DMS 273 treated with DMSO at 0.1 percent for 48 hours (cell line): ENCODE results near the gene PTPN1.
"Not testable (repeated sequence)": the region's sequence is repeated elsewhere in the genome, so short reads cannot be mapped to it uniquely, and the experiment has no call there.

Experiments used
- DNase-seq: peaks from one replicate; lab custom pipeline; 2025; lab: John Stamatoyannopoulos, UW

The PTPN1 gene

DNA sequence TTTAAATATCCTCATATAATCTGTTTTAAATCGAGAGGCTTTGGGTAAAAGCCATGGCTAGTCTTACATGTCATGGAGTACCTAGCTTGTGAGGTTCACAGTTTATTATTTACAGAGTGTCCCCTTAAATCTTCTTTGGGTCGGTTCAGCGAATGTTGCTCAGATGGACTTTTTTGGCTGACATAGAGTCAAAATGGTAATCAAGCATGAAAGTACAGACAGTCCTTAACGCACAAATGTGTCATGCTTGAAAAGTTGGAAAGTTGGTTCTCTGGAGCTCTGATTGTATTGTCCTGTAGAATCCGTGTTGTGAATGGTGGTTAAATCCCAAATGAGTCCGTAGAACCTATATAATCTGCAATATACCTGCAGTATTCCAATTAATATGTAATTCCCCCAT, 22.0 kb downstream of the PTPN1 start:
- no peak for DNase-seq

DNA sequence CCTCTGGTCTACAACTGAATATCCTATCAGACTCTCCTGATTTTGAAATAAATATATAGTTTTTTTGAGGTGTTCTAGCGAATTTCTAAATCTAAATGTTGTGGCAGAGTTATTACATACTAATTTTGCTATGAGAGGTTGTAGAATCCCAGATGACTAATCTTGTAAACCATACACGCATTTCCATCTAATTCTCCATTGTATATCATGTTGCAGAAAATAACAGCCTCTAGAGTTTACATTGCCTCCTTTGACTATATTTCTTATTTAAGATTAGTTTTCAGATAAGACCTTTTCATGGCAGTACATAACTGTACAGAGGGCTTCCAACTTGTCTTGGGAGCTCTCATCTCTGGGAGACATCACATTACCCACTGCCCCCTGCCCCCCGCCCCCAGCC, 22.9 kb downstream of the PTPN1 start:
- no peak for DNase-seq

DNA sequence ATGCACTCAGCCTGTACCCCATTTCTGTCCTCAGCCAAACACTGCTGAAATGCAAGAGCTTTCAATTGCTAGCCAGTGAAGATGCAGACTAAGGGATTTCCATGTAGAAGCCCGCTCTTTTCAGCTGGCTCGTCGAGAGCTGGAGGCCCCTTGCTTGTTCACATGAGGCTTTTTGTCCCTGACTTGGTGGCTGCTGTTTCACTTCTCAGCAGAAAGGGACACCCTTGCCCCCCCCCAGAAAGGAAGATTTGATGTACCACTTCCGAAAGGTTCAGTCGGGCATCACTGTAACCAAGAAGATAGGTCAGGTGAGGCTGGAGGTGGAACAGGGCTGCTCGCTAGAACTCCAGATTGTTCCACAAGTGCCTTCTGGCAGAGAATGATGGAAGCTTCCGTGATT, 23.3 kb downstream of the PTPN1 start:
- DNase-seq: no peak

DNA sequence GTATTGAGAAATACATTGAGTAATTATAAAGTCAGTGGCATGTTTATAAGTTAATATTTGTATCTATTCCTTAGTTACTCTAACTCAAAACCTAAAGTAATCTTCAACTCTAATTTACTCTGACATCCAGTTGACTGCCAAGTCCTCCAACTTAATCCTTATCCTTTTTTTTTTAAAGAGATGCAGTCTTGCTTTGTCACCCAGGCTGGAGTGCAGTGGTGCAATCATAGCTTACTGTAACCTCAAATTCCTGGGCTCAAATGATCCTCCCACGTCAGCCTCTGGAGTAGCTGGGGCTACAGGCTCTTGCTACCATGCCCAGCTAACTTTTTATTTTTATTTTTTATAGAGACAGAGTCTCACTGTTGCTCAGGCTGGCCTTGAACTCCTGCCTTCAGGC, 24.4 kb downstream of the PTPN1 start:
- no peak for DNase-seq

DNA sequence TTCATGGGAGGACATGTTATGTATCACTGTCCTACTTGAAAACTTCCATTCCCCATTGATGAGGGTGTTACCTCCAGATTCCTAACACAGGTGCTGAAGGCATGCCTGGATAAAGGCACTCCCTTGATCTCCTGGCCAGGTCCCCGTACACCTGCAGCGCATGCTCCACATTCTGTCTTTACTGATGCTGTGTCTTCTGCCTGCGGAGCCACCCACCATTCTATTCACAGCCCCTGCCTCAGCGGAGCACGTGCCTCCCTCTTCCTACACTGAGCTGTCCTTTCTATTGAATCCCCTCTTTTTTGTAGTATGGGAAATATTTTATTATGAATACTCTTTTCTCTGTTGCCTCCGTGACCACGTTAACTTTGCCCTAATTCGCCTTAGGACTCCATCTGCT, 25.0 kb downstream of the PTPN1 start:
- DNase-seq: no peak

DNA sequence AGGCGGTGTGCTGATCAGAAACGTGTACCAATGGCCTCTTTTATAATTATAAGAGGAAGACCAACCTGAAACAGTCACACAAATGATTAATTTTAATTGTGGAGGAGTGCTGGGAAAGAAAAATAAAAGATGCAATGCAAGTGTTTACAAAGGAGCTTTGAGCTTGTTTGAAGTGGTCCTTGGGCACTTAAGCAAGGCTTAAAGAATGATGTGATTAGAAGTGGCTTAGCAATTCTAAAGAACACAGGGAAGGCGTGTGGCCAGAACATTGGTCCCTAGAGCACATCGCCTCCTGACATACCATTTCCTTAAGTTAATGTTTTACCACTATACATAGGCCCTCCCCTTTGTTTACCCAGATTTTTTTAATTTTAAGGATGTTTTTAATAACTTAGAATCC, 26.1 kb downstream of the PTPN1 start:
- DNase-seq: no peak

DNA sequence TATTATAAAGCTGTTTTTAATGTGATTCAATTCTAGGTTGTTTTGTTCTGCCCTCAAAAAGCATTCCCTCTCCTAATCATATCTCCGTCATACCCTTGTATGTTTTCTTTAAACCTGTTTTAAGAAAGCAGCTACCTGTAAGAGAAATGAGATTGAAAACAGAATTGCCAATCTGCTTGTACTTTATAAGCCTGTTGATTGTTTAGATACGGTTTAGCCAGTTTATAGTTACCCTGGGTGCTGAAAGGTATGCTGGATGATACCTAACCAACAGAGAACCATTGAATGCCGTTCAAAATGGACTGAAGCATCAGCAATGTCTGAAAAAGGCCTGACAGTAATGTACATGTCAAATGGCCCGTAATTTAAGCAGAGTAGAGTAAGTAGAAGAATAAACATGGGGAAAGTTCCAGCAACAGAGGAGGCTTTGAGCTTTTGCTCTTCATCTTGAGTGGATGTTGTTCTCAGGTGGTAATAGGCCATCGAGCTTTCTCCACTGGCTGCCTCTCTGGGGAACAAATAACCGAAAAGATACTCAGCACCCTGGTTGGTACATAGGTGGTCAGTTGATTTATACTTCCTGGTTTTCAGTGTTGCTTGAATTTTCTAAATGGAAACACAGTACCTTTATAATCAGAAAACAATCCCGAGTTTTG, 27.5 kb downstream of the PTPN1 start:
- DNase-seq: no peak

DNA sequence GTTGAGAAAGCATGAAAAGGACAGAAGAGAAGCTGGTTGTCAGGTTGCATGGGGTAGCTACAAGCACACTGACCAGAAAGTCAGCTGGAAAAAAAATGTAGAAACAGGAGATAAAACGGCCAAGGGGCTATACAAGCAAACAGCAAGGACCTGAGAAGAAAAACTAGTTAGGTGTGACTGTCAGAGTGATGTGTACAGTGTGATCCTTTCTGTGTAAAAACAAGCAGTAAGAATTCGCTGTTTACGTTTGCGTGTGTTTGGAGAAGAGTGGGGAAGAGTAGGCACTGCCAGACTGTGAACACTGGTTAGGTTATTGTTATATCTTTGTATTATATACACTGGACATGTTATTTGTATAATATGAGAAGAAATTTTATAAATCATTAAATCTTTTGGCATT, 28.1 kb downstream of the PTPN1 start:
- no peak for DNase-seq

DNA sequence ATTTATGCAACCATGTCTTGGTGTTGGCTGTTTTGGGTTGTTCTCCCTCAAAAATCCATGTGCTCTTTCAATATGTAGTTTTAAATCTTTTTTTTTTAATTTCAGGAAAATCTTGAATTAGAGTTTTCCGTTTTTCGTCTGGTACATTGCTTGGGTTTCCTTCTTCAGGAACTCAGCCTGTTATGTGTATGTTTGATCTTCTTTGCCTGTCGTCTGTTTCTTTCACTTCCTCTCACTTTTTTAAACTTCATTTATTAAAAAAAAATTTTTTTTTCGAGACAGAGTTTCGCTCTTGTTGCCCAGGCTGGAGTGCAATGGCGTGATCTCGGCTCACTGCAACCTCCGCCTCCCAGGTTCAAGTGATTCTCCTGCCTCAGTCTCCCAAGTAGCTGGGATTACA, 29.6 kb downstream of the PTPN1 start:
- DNase-seq: not testable (repeated sequence)

DNA sequence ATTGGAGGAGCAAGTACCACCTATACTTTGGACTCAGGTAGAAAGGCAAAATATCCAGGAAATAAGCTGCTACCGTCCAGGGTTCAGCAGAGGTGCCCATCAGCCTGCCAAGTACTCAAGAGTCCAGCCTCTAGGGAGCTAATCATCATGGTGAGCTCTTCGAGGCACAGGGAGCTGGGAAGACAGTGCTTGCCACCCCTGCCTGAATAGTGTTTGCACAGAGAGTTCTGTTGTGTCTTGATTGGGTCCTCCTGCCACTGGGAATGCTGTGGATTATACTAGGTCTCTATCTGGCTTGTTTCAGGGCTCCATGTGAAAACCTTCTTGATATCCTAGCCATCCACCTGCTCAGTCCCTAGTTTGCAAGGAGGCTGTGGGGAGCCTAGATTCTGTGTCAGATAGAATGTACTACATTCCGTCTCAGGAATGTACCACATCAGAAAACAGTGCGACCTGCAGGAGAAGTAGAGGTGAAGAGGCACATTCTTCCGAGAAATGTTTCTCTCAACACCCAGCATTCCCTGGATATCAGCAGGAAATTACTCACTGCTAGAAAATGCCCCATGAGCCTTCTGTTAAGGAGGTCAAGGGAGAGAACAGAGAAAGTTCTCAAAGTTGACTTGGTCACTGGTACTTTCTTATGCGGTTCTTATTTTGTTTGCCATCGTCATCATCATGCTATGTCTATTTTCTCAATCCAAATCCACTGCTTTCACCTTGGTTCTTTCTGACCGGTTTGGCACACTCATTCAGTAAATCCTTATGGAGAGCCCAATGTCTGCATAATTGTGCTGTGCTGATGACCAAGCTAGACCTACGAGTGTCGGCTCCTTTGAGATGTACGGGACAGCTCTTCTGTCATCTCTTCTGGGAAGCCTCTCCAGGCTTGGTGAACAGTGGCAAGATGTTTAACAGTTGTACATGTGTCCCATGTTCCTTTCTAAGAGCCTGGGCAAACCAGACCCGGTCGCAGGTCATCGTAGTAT, 30.7 kb downstream of the PTPN1 start:
- no peak for DNase-seq

DNA sequence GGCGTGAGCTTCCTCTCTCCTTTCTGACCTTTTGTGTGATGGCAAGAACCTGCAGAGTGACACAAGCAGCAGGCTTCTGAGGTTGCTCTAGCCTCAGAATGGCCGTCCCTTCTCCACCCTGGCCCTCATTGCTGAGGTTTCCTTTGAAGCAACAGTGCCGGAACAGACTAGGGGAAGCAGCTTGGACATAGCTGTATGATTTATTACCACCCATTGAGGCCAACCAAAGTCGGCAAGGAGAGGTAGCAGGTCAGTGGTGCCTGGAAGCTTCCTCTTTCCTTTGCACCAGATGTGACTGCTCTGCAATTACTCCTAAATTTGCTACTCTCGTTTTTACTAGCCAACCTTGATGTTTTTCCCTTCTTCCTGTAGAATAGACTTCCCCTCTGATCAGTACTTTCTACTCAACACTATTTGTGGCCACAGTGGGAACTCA, 31.4 kb downstream of the PTPN1 start:
- no peak for DNase-seq

DNA sequence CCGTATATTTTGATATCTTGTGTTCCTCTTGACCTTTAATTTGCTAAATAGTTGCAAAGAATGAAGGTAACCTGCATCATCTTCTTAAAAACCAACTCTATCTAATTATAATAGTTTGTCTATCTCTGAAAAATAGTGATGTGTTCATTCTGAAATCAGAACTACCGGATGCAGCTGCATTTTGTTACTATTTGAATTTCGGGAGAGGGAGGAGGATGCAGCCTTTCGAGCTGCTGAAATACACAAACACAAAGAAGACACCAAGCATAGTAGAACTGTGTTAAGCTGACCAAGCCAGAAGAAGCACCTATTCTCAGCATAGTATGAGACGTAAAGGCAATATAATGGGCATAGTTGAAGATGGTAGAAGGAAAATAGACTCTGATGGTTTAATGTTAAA, 33.1 kb downstream of the PTPN1 start:
- DNase-seq: no peak

DNA sequence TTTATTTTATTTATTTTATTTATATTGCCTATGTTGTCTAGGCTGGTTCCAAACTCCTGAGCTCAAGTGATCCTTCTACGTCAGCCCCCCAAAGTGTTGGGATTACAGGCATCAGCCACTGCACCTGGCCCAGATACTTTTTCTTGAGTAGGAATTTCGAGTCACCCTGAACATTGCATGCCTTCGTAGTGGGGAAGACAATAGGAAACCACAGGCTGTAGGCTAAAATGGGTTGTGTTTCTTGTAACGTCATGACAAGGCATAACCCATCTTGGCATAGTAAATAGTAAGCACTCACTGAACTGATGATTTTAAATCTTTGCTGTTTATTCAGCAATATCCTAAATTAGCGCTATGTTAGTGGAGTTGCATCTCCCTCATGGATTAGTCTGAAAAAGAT, 34.9 kb downstream of the PTPN1 start:
- no peak for DNase-seq

DNA sequence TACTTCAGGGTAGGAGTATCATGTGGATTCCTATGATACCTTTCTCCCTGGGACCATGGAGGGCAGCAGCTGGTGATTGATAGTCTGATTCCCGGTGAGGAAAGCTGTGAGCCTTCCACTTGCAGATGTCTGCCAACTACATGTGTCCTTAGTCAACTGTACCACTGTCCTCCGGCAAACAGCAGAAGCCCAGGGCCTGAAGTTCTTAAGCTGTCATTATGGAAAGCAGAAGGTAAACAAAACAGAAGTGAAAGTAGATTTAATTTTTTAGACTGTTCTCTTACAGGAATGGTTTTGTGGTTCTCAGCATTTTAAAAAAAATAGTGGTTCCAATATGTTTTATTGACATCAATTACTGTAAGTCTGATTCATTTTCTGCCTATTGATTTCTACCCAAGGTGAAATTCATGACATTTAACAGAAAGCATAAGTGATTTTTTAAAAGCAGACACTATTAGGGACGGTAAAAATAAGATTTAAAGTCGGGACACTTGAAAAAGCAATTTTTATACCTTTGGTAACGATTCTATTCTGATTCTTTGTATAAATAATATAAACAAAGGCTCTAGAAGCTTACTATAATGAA, 36.6 kb downstream of the PTPN1 start:
- DNase-seq: no peak

DNA sequence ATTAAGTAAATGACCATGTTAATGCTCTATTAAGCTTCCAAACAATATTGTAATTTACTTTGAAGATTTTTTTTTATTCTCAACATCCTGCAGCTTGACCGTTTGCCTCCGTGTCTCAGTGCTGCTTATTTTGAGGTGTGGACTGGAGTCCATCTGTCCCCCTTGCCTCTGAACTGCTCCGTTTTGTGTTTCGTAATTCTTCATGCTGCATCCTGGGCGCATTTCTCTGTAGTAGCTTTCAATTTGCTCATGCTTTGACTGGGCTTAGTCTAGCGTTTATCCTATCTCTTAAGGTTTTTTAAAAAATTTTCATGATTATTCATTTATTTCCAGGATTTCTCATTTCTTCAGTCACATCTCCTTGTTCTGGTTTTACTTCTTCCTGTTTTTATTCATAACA, 37.8 kb downstream of the PTPN1 start:
- no peak for DNase-seq

DNA sequence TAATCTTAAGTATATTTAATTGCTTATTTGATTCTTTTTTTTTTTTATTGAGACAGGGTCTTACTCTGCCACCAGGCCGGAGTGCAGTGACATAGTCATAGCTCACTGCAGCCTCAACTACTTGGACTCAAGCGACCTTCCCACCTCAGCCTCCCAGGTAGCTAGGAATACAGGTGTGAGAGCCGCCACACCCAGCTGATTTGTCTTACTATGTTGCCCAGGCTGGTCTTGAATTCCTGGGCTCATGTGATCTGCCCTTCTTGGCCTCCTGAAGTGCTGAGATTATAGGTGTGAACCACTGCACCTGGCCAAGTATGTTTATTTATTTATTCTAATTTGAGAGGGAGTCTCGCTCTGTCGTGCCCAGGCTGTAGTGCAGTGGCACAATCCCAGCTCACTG, 38.2 kb downstream of the PTPN1 start:
- no peak for DNase-seq

DNA sequence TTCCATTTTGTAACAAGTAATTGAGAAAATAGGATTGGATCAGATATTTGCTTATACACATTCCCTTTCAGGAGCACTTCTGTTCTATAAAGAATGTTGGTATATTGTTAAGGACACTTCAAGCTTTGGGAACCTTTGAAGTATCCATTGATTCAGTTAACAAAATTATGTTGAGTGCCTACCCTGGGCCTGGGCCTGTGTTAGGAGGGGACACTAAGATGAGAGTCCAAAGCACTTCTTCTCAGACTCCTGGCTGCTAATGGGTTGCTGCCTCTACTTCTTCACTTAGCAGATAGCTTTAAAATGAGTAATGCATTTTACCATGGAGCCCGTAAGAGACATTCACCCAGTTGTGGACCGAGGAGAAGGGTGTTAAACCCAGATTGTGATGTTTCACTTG, 40.3 kb downstream of the PTPN1 start:
- no peak for DNase-seq

DNA sequence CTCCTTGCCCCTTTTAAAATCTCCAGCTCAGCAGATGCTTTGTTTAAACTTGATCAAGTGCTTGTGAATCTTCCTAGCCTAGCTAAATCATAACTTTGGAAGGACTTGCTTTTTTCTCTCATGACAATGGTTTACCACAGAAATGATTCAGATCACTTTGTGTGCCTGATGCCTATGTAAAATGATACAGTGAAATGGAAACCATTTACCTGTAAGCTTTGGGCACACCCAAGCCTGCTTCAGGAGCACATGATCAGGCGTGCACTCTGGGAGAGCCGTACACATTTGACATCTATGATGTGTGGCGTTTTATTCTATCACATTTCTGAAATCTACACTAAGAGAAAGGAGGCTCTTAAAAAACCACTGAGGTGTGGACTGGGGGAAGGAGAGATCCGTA, 41.1 kb downstream of the PTPN1 start:
- no peak for DNase-seq

DNA sequence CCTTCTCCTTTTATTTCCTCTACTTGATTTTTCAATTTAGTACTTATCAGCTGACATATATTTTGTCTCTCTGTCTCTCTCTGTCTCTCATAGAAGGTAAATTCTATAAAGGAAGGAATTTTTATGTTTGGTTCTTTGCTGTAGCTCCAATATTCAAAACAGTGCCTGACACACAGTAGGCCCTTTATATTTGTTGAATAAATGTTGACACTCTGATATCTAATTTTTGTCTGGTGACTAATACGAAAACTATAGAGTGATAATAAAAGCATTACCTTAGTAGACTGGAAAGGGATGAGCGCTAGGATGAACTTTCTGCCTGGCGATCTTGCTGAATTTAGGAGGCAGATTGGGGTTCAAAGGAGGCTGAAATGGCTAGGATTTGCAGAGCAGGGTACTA, 42.8 kb downstream of the PTPN1 start:
- DNase-seq: no peak

DNA sequence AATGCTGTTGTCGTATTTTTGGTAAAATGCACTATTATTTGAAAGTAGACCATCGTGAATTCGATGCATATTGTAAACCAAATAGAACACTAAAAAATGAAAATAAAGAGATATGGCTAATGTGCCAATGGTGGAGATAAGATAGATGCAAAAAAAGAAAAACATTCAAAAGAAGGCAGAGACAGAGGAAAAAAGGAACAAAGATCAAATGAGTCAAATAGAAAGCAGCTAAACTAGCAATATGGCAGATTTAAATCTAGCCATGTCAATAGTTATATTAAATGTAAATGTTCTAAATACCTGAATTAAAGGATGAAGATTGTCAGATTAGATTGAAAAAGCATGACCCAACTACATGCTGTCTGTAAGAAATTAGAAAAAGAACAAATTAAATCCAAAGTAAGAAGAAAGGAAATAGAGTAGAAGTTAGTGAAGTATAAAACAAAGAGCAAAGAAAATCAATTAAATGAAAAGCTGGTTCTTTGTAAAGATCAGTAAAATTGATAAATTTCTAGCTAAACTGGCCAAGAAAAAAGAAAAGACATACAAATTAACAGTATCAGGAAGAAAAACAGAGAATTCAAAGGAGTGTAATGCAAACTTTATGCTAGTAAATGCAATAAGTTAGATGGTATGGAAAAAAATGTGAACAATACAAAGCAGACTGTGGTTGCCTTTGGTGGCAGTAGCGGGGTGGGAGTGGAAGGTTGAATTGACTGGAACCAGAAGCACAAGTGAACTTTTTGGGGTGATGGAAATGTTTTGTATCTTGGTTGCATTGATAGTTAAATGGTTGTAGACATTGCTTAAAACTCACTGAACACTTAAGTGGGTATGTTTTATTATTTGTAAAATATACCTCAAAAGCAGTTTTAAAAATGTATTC, 44.8 kb downstream of the PTPN1 start:
- no peak for DNase-seq

DNA sequence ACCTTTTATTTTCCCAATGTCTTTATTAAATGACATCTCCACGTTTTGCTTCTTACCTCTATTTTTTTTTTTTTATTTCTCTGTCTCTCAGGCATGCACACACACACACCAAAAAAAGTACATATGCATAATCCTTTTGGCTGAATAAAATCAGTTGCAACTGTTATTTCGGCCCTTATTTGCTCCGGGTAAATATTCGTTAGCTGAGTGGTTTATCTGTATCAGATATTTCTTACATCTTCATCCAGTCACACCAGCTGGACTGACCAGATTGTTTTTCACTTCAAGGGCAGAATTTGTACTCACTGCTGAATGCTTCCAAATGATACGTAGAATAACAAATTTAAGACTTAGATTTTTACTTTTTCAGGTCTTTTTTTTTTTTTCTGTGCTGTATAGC, 45.5 kb downstream of the PTPN1 start:
- DNase-seq: no peak

DNA sequence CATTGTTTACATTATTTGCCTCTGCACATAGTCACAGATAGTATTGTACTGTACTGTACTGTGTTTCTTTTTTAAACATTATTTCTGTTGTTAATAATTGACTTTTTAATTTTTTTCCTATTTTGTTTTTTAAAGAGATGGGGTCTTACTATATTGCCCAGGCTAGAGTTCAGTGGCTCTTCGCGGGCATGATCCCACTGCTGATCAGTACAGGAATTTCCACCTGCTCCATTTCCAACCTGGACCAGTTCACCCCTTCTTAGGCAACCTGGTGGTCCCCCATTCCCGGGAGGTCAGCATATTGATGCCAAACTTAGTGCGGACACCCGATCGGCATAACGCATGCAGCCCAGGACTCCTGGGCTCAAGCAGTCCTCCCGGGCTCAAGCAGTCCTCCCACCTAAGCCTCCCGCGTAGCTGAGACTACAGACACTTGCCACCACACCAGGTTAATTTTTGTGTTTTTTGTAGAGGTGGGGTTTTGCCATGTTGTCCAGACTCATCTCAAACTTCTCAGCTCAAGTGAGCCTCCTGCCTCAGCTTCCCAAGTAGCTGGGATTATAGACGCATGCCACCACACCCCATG, 47.5 kb downstream of the PTPN1 start:
- no peak for DNase-seq
